ENCODE measurements around the gene APOBEC3B. TPM values are rescaled to one million over a fixed set of nuclear protein-coding genes. Genes with fewer than 3 reads are reported as not detected.

The APOBEC3B gene
- total and polyA plus RNA-seq, 2 donors (not counting 3 experiments of a cell fraction or from before 2014, with no cell fraction given): 10.3 to 19.9 TPM

DNA sequence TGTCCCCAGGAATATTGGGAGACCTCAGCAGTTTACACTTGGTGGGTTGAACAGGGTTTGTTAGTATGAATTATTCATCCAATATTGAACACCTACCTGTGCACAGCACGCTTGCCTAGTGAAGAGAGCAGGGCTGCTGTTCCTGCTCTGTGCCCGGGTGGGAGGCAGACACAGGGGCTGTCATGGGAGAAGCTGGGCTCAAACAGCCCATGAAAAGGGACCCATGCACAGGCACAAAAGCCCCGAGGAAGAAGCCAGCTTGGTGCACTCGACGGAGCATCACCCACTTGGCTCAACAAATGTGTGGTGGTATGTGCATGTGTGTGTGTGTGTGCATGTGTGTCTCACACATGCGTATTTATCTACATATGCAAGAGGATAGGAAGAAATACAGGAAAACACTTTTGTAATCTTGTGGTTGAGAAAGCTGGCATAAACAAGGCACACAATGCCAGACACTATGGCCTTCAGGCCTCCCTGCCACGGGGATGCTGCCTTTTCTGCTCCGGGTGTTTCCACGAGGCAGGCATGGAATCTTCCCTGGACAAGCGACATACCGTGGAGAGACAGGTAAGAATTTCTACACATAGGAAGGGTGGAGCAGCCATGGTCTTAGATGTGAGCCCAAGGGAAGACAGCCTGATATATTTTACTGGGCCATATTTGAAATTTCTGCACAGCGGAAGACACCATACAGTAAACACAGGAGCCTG is 29.7 kb upstream of the APOBEC3B start:
- Histone ChIP-seq H3K9me3 (replicated peaks; ENCODE audit: control insufficient read depth, insufficient read depth, low read length) (no peaks in the 10 kb centered on the region), H3K9ac (replicated peaks; ENCODE audit: extremely low read depth, insufficient read depth, low read length) (no peak overlapping the region), H3K36me3 (ENCODE audit: control insufficient read depth in 2 of 2, extremely low read depth in 1 of 2, insufficient read depth in 2 of 2, low read length in 2 of 2) (no peaks in the 10 kb centered on the region), H3K4me3 (replicated peaks in 1 of 3; ENCODE audit: insufficient read depth in 1 of 3, low read depth in 1 of 3, low read length in 3 of 3) (no peak overlapping the region), H3K27me3 (ENCODE audit: control insufficient read depth in 2 of 2, insufficient read depth in 2 of 2, low read length in 2 of 2) (peaks cover 0 to 3% of the 10 kb centered on the region in 2 experiments), H3K4me1 (ENCODE audit: control insufficient read depth, extremely low read depth, insufficient read depth, low read length) (no peaks in the 10 kb centered on the region), H3K9me1 (replicated peaks; ENCODE audit: control insufficient read depth, extremely low read depth, insufficient read depth, low read length) (no peaks in the 10 kb centered on the region), H4K20me1 (replicated peaks; ENCODE audit: control insufficient read depth, extremely low read depth, insufficient read depth, low read length) (no peaks in the 10 kb centered on the region), H3K27ac (ENCODE audit: insufficient read depth, low read depth, low read length) (no peak overlapping the region), H2AFZ (ENCODE audit: low read depth, low read length) (no peak overlapping the region), H3K79me2 (ENCODE audit: control insufficient read depth, insufficient read depth, low read length) (no peaks in the 10 kb centered on the region), H3K4me2 (ENCODE audit: insufficient read depth, low read length) (no peak overlapping the region)
- CTCF ChIA-PET: interaction anchor here (0.5 to 2.3 kb wide), 7 partner anchors 13 to 184 kb away, joined by 3 to 8 read pairs (median 3); no protein-coding TSS in a partner anchor
- DNase-seq (ENCODE audit: low read depth, low spot score): no peak
- BruUV-seq (replicated peaks): no TSS peak
- TF ChIP-seq POLR2AphosphoS5 (IDR thresholded peaks at IDR 0.05; ENCODE audit: insufficient read depth, low read depth, low read length): no peak
- TF ChIP-seq MAX (IDR thresholded peaks at IDR 0.05; ENCODE audit: insufficient read depth, insufficient read length): no peak
- TF ChIP-seq JUN (IDR thresholded peaks at IDR 0.05; ENCODE audit: borderline replicate concordance, insufficient read depth, insufficient read length, low read depth): no peak
- no peak for TF ChIP-seq CTCF (IDR thresholded peaks at IDR 0.05; ENCODE audit: extremely low read depth in 1 of 2, insufficient read depth in 1 of 2, low read depth in 1 of 2, low read length in 2 of 2)
- no peak for TF ChIP-seq MYC (IDR thresholded peaks at IDR 0.05; ENCODE audit: low read depth, low read length)
- TF ChIP-seq POLR2A (IDR thresholded peaks at IDR 0.05; ENCODE audit: low read depth, low read length): no peak
- no peak for TF ChIP-seq GATA2 (IDR thresholded peaks at IDR 0.05; ENCODE audit: insufficient read depth, insufficient read length, low read depth, low read length)
- no peak for TF ChIP-seq EZH2 (IDR thresholded peaks at IDR 0.05; ENCODE audit: borderline replicate concordance, low read depth, low read length, severe bottlenecking)
- TF ChIP-seq FOS (IDR thresholded peaks at IDR 0.05; ENCODE audit: borderline replicate concordance, insufficient read depth, low read length): no peak
- dilution Hi-C loops (cut with MboI; ENCODE audit: extremely low pct_ligation_motif_present, low sequenced_read_pairs): no loop called here
- intact Hi-C loops (cut with micrococcal nuclease): no loop called here
- POLR2A ChIA-PET: no interaction called here
- FAIRE-seq: no peak
